Suprapubic skin (tissue), 3 donors: ENCODE results near the gene RLF.
A peak's percentile ranks its signal among the peaks of the same experiment; 100 is the strongest.

Source experiments
- CTCF ChIP-seq, 2 donors: fragments of 200-600 bp in 1 of 2; fragments of 450-650 bp in 1 of 2; sonication (generic) in 1 of 2; IDR thresholded peaks; one replicate each; pipeline ENCODE4 v1.5.1; 2016 to 2019; ENCODE audit warnings: antibody characterized with exemption in 2 of 2, mild to moderate bottlenecking in 1 of 2, moderate library complexity in 1 of 2
- POLR2AphosphoS5 ChIP-seq, 3 donors: sonication (generic); formaldehyde crosslinking; IDR thresholded peaks; one replicate each; pipeline ENCODE4 v1.6.1; 2017; ENCODE audit warnings: antibody characterized with exemption in 3 of 3

- TF ChIP-seq CTCF (IDR thresholded peaks at IDR 0.05): no peak
- peak; percentile 69 to 93 (median 86) for TF ChIP-seq POLR2AphosphoS5 (IDR thresholded peaks at IDR 0.05)
These were observed at the start of gene RLF for GRCh38 chr1:40161125-40161887.
